ENCODE results near the gene INPP5D. TPM values are rescaled to one million over a fixed set of nuclear protein-coding genes. Genes with fewer than 3 reads are reported as not detected.

Gene INPP5D
- total and polyA plus RNA-seq, 2 of the 8 experiments (the other 6 are each of a cell fraction or from before 2014, with no cell fraction given), result 4.5 to 7.1 TPM

DNA sequence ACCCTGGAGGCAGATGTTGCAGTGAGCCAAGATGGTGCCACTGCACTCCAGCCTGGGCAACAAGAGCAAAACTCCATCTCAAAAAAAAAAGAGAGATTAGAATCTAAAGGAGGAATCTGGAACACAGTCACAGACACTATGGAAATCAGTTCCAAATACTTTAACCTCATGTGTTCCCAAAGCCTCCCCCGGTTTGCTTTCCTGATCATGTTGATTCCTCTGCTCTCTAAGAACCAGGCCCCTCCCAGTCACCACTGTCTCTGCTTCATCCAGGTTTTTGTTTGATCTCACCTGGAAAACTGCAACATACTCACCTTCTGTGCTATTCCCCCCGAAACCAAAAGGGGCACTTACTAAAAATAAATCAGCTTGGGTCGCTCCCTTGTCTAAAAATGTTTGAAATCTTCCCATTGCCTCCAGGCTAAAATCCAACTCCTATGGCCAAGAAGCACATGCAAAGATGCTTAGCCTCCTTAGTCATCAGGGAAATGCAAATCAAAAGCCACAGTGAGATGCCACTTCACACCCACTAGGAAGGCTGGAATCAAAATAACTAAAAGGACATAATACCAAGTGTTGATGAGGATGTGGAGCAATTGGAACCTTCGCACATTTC lies 33.8 kb upstream of the INPP5D start (continued):
- no peak for TF ChIP-seq BRCA1 (IDR thresholded peaks at IDR 0.05; ENCODE audit: low read depth, low read length)
- no peak for TF ChIP-seq SIX5 (IDR thresholded peaks at IDR 0.05; ENCODE audit: low read depth, low read length)
- TF ChIP-seq TAF1 (IDR thresholded peaks at IDR 0.05; ENCODE audit: low read depth, low read length), result no peak
- TF ChIP-seq PHF8 (conservative IDR thresholded peaks at IDR 0.05; ENCODE audit: low read depth, low read length), result no peak

Measured in H1 (cell line).